Left cardiac atrium (tissue), 4 donors: ENCODE results near the gene FBXW10B. TPM values are rescaled to one million over a fixed set of nuclear protein-coding genes. Genes with fewer than 3 reads are reported as not detected.
"Not testable (repeated sequence)": the region's sequence is repeated elsewhere in the genome, so short reads cannot be mapped to it uniquely, and the experiment has no call there.

Experiments used
- ATAC-seq, 2 donors: fragments of 200-7000 bp; cut with Tn5 transposase; one replicate each; pipeline ENCODE4 v1.9.1; 2020; ENCODE audit warnings: mild to moderate bottlenecking in 2 of 2, moderate library complexity in 2 of 2
- DNase-seq: peaks from one replicate; pipeline ENCODE4 v3.0.0-alpha.2; 2020
- intact Hi-C, 2 donors: fragments of 100-400 bp; cut with DNase I; formaldehyde crosslinking; loops; one replicate each; pipeline versions ENCODE4 v1.14.1 to v1.15.1; 2022 to 2023
- total RNA-seq, 2 donors: library from RNA; stranded (reverse); fragmentation: NEBNext Ultra II Directional; extraction: Animal tissue kit (Norgen Biotek cat#: 25700); gene quantifications; one replicate each; pipeline ENCODE4 v1.2.1, GENCODE V29; 2021
- donor health status: DM: no; HTN: yes; CAD: no.
- donor health status: DM: no; HTN: yes; CAD: no; lungs with severe emphysema.
- donor health status: DM: yes; HTN: yes; CAD: no.
- donor health status: Dilated cardiomyopathy.

FBXW10B gene
- total RNA-seq, 2 donors from 2014 or later = 0.16 to 0.56 TPM

DNA sequence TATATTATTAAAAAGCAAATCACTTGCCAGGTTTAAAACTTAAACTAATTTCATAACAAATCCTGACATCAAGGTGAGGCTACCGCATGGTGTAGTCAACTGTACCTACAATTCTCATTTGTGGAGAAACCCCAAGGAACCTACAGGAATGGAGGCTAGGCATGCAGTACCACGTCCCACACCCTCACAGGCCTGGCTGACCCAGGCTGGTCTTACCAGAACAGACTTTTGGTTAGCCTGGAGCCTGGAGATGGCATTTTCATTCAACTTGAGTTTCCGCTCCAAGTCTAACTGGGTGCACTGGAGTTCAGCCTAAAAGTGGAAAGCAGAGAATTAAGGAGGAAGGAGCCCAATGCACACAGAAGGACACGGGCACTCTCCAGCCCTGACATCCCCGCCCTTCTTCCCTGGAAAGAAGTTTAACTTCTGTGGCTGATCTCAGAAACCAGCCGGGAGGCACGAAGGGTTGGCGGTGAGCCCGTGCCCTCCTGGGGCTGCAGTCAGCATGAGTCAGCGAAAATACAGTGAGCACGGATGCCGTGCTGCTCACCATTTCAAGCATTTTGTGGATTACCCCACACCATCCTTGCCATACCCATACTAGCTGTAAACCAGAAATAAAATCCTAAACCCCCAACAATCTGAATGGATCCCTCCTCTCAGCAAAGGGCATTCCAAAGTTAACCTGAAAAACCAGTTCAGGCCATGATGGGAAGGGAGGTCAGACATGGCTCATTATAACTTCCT, 23.2 kb upstream of the FBXW10B start:
- intact Hi-C loops, DNase-seq: not testable (repeated sequence)
- peak; percentile 75 to 84 for ATAC-seq

DNA sequence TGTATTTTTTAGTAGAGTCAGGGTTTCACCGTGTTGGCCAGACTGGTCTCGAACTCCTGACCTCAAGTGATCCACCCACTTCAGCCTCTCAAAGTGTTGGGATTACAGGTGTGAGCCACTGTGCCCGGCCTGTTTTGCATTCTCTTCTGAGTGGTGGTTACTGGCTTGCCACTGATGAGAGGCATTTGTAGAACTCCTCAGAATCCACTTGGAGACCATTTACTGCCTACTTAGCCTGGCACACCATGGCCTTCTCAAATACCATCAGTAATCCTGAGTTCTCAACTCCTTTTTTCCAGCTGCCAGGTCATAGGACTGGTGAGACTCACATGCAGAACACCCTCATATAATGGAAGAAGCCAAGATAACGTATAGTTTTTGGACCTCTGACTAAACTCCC, 22.5 kb upstream of the FBXW10B start:
- intact Hi-C loops, ATAC-seq, DNase-seq: not testable (repeated sequence)

DNA sequence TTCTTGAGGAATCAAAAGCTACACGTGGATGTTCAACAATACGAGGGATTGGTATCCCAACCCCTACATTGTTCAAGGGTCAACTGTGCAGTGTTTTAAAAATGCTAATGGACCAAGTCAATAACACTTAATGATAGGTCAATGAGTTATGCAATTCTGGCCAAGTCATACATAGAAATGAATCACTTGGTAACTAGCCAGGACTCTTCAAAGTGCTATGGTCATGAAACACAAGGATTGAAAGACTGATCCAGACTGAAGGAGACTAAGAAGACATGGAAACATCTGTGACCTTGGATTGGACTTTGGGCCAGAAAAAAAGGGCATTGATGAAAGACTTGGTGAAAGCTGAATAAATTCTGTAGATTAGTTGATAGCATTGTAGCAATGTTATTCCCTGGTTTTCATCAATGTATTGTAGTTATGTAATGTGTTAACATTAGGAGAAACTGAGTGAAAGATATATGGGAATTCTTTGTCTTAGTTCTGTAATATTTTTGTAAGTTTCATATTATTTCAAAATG, 11.5 kb upstream of the FBXW10B start:
- intact Hi-C loops, DNase-seq: not testable (repeated sequence)
- peak in 1 of 2 donors; percentile 30 for ATAC-seq

DNA sequence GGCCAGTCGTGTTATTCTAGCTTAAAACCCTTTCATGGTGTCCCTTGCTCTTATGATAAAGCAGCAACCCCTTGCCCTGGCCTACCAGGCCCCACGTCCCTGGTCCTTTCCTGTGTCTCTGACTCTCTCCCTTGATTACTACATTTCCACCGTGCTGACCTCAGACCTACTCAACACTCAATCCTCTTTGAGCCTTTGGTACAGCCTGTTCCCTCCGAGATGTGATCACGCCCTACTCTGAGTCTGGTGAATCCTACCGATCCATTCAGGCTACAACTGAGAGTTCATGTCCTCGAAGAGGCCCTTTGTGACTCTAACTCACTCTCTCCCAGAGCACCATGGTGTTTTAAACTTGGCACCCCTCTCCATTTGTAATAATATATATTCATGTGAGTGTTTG, 10.5 kb upstream of the FBXW10B start:
- DNase-seq, intact Hi-C loops, ATAC-seq: not testable (repeated sequence)

DNA sequence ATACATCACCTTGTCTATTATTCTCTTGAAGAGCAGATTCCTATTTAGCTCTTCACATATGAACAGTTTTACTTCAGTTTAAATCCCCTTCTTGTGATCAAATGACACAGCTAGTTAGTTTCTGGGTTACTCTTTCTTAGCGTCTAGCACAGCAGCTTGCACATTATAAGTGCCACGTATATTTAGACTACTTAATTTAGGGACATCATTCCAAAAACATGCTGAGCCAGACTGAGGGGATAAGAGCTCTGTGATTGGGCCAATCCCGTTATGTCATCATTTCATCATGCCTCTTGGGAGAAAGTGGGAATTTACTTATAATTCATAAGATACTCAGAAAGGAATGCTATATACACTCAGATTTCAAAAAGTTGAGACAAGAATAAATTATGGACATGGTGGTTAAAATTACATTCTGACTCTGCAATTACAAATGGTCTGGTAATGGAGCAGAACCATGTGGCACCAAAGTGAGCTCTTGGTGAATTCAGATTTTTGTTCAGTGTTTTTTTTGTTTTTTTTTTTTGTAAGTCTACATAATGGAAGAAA, 4.2 kb upstream of the FBXW10B start:
- DNase-seq, ATAC-seq, intact Hi-C loops: not testable (repeated sequence)

DNA sequence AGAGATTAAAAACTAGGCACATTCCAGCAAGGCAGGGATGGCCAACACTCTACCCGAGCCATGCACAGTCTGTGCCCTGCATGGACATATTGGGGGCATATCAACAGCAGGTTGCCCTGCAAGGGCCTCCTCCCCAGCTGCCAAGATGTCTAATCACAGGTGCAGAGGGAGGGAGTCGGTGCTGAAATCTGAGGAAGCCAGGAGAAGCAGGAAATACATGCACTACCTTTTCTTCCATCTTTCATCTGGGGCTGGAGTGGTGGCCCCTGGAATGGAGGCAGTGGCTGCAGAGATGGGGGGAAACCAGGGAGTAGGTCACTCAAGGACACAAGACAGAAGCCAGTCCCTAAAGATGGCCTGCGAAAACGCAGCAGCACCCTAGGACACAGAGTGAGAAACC, 3.8 kb upstream of the FBXW10B start:
- DNase-seq, intact Hi-C loops, ATAC-seq: not testable (repeated sequence)

DNA sequence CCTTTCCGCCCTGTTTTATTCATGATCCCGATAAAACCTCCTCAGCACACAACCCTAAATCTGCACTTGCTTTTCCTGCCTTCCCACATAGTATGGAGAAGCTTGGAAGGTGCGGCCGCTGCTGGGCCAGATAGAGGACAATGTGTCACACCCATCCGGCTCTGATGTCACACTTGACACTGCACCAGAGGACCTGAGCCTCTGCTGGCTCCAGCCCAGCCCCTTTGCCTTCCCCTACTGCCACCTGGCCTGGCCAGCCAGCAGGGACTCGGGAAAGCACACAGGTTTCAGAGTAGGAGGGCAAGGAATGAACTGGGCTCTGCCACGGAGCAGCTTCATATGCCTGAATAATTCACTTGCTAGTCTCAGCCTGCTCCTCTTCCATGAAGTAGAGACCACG, 2.6 kb upstream of the FBXW10B start:
- peak in 1 of 2 donors; percentile 56 for ATAC-seq
- DNase-seq, intact Hi-C loops: not testable (repeated sequence)

DNA sequence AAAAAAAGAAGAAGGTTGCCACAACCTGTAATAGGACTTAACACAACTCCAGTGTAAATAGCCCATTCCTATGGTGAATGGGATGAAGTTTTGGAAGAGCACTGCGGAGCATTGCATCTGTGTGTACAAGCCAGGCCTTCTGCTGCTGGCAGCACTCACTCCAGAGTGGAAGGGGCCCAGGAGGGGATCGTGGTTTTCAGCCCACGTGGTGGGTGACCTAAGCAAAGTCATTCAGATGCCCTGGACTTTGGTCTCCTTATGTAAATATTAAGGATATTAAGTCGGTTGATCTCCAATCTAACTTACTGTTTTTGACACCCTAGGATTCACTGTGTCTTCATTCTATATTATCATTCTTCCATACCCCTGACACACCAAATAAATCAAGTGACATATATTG, 2.7 kb downstream of the FBXW10B start:
- ATAC-seq, DNase-seq, intact Hi-C loops: not testable (repeated sequence)

DNA sequence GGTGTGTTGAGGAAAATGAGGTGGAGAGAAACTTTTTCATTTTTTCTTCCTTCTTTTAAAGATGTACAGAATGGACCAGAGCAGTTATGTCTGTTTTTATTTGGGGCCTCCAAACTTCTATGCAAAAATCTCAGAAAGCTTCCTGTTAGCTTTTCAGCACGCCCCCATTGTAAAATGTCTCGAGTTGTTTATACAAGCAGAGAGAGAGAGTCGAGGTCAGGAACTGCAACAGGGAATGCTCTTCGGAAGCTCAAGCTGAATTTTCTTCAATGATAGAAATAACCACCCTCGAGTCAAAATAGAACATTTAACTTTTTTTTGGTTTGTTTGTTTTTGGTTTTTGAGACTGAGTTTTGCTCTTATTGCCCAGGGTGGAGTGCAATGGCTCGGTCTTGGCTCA, 3.7 kb downstream of the FBXW10B start:
- intact Hi-C loops, DNase-seq, ATAC-seq: not testable (repeated sequence)

DNA sequence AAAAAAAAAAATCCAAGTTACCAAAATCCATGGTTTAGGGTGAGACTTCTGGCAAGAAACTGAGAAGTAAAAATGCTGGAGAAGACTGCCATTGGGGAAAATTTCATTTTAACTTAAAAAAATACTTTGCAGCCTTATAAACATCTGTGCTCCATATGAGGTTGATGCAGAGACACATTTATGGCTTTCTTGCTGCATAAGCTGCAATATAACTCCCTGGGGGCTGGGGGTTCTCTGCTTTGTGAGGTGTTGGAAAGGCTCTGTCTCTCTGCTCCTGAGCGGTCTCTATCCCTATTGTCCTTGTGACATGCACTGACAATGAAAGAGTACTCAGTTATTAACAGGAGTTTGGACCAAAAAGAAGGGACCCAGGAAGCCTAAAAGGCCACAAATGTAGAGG, 6.4 kb downstream of the FBXW10B start:
- DNase-seq, ATAC-seq, intact Hi-C loops: not testable (repeated sequence)

DNA sequence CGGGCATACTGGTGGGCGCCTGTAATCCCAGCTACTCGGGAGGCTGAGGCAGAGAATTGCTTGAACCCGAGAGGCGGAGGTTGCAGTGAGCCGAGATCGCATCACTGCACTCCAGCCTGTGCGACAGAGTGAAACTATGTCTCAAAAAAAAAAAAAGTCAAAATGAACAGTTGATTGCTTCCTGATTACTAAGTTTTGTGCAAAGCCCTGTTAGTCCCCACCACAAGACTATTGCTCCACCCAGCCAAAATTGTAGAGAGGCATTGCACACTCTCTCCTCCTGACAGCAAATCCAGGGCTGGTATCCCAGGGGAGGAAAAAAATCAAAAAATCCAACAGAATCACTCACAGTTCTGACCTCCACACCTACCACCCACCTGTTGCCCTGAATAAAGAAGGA, 26.5 kb downstream of the FBXW10B start:
- ATAC-seq, intact Hi-C loops, DNase-seq: not testable (repeated sequence)

DNA sequence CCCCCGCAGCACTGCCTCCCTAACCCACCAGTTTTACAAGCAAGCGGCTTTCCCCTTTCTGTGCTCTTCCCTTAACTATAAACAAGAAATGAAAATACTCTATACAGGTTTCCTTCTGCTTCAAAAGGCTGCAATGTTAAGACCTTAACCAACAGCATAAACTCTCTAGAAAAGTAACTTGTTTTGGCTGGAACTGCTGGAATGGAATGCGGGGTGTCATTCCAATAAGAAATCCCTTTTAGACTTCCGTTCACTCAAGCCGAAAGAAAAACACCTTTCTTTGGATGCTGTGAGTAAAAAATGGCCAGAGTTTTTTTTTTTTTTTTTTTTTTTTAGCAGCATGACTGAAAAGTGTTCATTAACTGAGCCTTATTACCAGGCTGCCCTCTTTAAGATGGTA, 27.5 kb downstream of the FBXW10B start:
- ATAC-seq, DNase-seq, intact Hi-C loops: not testable (repeated sequence)

DNA sequence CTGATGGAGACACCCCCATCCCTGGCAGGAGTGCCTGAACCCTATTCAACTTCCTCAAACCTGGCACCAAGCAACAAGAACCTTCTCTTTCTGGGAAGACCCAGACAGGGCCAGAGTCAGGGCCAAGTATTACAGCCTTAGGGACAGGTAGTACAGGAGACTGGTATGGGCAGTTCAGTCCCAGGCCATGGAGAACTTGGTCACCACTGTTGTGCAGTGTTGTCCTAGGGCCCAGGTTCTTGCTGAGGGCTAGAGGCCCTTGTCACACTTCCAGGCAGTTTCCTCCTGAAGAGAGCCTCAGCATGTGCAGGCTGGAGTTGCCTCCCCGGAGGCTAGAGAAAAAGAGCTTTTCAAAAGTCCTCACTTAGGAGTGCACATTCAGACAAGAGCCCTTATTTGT, 28.7 kb downstream of the FBXW10B start:
- DNase-seq, intact Hi-C loops, ATAC-seq: not testable (repeated sequence)

DNA sequence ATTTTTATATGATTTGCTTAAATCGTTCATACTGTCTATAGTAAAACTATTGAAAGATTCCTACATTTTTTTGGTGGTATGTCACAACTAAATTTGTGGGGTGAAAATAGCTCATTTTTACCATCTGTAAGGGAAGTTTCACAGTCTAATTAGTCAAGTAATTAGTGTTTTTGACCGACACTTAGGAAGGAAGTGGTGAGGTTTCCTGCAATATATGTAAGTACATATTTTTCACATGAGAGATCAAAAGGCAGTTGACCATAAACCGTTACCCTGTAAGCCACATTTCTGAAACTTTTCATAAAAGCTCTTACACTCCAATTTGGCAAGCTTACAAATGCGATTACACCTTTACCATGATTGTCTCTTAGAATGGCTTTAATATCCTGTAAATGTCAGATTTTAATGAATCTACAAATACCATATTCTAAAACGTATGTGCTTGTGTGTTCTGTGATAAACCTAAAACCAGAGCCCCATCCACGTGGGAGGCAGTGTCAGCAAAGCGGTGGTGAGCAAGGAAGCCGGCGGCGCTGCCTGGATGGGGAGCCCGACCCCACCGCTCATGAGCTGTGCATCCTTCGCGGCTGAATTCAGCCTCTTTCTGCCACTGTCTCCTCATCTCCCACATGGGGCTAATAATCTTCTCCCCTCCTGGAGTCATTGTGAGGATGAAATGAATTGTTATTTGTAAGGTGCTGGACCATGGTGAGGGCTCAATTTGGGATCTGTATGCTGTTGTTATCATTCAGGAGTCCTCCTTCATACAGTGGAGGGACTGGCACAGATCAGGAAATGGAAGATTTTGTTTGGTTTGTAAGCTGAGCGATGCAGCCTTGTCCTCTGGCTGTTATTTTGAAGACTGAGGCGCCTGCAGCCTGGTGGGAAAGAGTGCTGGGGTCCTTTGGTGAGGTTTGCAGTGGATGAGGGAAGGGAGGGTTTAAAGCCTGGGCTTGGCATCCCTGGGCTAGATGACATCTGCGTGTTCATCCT, 29.7 kb downstream of the FBXW10B start:
- intact Hi-C loops, DNase-seq: not testable (repeated sequence)
- peak in 1 of 2 donors; percentile 38 for ATAC-seq

DNA sequence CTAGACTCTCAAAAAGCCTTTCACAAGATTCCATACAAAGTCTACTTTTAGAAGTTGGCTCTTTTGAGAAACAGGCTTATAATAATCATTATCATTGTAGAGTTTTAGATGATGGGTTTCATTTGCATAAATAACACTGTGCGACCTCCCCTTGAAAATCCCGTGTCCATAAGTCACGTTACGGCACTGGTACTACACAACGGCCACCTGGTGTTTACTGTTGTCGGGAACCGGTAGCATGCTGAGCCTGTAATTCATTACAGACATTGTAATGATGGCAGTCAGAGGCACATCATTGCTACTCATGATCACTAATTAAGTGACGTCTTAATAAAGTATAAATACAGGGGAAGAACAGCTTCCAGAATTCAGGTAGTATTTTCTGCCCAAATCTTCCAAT, 31.5 kb downstream of the FBXW10B start:
- intact Hi-C loops, DNase-seq, ATAC-seq: not testable (repeated sequence)

DNA sequence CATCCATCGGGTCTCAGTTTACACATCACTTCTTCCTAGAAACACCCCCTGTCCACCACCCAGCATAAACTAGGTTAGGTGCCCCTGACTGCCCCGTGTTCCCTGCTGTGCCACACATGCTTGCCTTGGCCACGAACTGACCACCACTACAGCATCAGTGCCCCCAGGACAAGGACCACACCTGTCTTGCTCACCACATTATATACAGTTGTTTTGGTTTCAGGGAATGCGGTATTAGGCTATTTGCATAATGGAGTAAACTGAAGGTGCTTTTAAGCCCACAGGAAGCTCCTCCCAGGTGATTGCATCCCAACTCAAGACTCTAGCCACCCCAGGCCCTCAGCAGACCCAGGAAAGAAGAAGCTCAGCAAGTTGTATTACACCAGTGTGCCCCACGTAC, 36.2 kb downstream of the FBXW10B start:
- DNase-seq, ATAC-seq, intact Hi-C loops: not testable (repeated sequence)

DNA sequence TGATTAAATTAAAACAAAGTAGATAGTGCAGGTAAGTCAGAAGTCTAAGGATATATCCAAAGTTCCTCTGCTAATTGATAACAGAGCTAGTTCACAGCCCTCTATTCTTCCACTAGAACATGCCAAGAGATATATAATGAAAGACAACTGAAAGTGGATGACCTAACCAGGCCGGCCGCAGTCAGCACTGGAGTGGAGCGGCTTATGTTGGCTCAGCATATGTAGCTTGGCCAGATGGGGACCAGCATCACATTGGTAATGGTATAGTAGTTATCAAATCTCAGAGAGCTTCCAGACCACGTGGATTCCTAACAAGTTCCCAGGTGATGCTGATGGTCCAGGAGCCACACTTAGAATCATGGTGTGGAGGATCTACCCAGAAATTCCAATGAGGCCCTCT, 38.0 kb downstream of the FBXW10B start:
- DNase-seq, ATAC-seq, intact Hi-C loops: not testable (repeated sequence)

DNA sequence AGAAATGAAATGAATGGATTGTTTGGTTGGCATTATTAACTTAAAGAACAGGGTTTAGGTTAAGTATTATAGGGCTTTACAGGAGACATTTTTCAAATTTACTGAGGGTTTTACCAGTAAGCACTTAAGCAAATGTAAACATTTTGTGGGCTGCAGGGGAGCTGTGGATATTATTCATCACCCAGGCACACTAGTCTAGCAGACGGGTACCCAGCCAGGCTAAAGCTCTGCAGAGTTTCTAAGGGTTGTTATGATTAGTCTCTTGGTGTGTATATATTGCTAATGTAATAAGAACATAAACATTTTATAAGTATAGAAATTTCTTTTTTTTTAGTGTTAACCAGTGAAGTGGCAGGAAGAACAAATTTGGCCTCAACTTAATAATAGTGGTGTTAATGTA, 42.7 kb downstream of the FBXW10B start:
- ATAC-seq, intact Hi-C loops, DNase-seq: not testable (repeated sequence)

DNA sequence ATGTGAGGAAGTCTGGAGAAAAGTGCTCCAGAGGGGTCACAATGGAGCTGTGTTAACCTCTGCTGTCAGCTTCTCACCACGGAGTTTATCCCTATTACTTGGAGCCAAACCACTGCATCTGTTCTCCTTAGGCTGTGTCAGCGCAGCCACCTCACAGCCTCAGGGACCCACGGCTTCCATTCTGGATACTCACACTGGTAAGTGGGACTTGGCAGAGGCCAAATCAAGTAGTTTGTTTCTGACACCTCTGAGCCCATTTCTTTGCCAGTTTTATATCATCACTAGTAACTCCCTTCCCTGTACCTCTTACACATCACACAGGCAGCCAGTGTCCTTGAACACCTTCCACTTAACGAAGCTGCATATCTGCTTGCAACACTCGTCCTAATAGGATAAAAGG, 44.8 kb downstream of the FBXW10B start:
- intact Hi-C loops = not testable (repeated sequence)
- DNase-seq (peak; percentile 28), ATAC-seq (peak; percentile 93 to 98)
